Measurements from ENCODE around the gene TSPAN18. TPM values are rescaled to one million over a fixed set of nuclear protein-coding genes. Genes with fewer than 3 reads are reported as not detected.

TSPAN18 gene
- total RNA-seq, 1 experiment from 2014 or later, result 18.3 TPM

DNA sequence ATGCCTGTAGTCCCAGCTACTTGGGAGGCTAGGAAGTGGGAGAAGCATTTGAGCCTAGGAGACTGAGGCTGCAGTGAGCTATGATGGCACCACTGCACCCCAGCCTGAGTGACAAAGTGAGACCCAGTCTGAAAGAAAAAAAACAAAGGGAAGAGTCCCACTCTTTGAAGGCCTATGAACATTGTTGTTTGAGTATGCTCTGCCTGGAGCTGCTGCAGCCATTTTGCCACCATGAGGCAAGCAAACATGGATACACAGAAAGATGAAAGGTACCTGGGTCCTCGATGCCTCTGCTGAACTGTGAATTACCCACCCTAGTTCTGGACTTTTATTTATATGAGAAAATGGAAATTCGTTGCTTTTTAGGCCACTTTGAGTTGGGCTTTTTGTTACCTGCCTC is 19.7 kb upstream of the TSPAN18 start:
- Histone ChIP-seq H3K4me2 (ENCODE audit: low read length) (no peak overlapping the region), H3K9me2 (ENCODE audit: insufficient read depth) (no peaks in the 10 kb centered on the region), H3K36me3 (ENCODE audit: control insufficient read depth in 1 of 2, insufficient read depth in 2 of 2, low read length in 2 of 2) (no peaks in the 10 kb centered on the region), H3K27ac (ENCODE audit: low read depth, low read length) (no peak overlapping the region), H2AFZ (ENCODE audit: low read depth, low read length, poor library complexity, severe bottlenecking) (no peak overlapping the region), H3K4me1 (ENCODE audit: control insufficient read depth in 1 of 2, insufficient read depth in 2 of 2, low read length in 2 of 2) (peaks cover 17 to 35% of the 10 kb centered on the region in 2 experiments), H3K9ac (ENCODE audit: low read length) (no peak overlapping the region), H3K79me2 (ENCODE audit: insufficient read depth, low read length) (no peaks in the 10 kb centered on the region), H3K9me3 (ENCODE audit: control insufficient read depth in 1 of 2, insufficient read depth in 1 of 2, low read depth in 1 of 2, low read length in 2 of 2) (no peaks in the 10 kb centered on the region; a peak in 1 of 4 replicates), H3K27me3 (ENCODE audit: insufficient read depth, low read length) (no peaks in the 10 kb centered on the region), H4K20me1 (ENCODE audit: insufficient read depth) (no peaks in the 10 kb centered on the region), H3K4me3 (replicated peaks in 1 of 2; ENCODE audit: low read depth in 1 of 2, low read length in 2 of 2) (no peak overlapping the region)
- BruUV-seq (replicated peaks), result no TSS peak
- intact Hi-C loops (cut with micrococcal nuclease), result no loop called here
- DNase-seq (ENCODE audit: low read depth, low spot score) (no peak), ATAC-seq (no peak)
- CTCF ChIA-PET, result no interaction called here
- RAD21 ChIA-PET (ENCODE audit: low non-redundant PET in 1 of 2, low total read pairs in 2 of 2, uncharacterized antibody in 2 of 2, unreplicated experiment in 2 of 2), result no interaction called here
- POLR2A ChIA-PET, result no interaction called here
- no peak for TF ChIP-seq FOSL1 (IDR thresholded peaks at IDR 0.05; ENCODE audit: low read depth)
- TF ChIP-seq MAX (IDR thresholded peaks at IDR 0.05), result no peak
- TF ChIP-seq ZFX (IDR thresholded peaks at IDR 0.05), result no peak
- TF ChIP-seq CEBPB (IDR thresholded peaks at IDR 0.05; ENCODE audit: low read depth), result no peak
- TF ChIP-seq, protein P1, sequence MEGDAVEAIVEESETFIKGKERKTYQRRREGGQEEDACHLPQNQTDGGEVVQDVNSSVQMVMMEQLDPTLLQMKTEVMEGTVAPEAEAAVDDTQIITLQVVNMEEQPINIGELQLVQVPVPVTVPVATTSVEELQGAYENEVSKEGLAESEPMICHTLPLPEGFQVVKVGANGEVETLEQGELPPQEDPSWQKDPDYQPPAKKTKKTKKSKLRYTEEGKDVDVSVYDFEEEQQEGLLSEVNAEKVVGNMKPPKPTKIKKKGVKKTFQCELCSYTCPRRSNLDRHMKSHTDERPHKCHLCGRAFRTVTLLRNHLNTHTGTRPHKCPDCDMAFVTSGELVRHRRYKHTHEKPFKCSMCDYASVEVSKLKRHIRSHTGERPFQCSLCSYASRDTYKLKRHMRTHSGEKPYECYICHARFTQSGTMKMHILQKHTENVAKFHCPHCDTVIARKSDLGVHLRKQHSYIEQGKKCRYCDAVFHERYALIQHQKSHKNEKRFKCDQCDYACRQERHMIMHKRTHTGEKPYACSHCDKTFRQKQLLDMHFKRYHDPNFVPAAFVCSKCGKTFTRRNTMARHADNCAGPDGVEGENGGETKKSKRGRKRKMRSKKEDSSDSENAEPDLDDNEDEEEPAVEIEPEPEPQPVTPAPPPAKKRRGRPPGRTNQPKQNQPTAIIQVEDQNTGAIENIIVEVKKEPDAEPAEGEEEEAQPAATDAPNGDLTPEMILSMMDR (IDR thresholded peaks at IDR 0.05 in 2 of 3, conservative IDR thresholded peaks at IDR 0.05 in 1 of 3; ENCODE audit: borderline replicate concordance in 1 of 3, insufficient read depth in 1 of 3, low read depth in 2 of 3, low read length in 2 of 3), result no peak
- TF ChIP-seq ZBTB33 (IDR thresholded peaks at IDR 0.05; ENCODE audit: extremely low read depth, insufficient replicate concordance, low read length), result no peak
- TF ChIP-seq YY1 (IDR thresholded peaks at IDR 0.05; ENCODE audit: extremely low read depth, insufficient replicate concordance, low read depth, low read length), result no peak
- TF ChIP-seq JUND (IDR thresholded peaks at IDR 0.05), result no peak
- no peak for TF ChIP-seq POLR2A (IDR thresholded peaks at IDR 0.05; ENCODE audit: borderline replicate concordance, extremely low read depth, insufficient read depth, insufficient read length)
- no peak for TF ChIP-seq SIN3A (IDR thresholded peaks at IDR 0.05; ENCODE audit: low read depth)
- TF ChIP-seq EZH2phosphoT487 (IDR thresholded peaks at IDR 0.05; ENCODE audit: borderline replicate concordance), result no peak
- TF ChIP-seq CBX3 (IDR thresholded peaks at IDR 0.05; ENCODE audit: low read depth), result no peak
- TF ChIP-seq ZNF274 (IDR thresholded peaks at IDR 0.05; ENCODE audit: low read depth, low read length), result no peak
- TF ChIP-seq REST (IDR thresholded peaks at IDR 0.05; ENCODE audit: low read depth), result no peak

Measured in HCT116 (cell line).